ENCODE results near the gene HAX1. TPM values are rescaled to one million over a fixed set of nuclear protein-coding genes. Genes with fewer than 3 reads are reported as not detected.

HAX1 gene
- total RNA-seq, 1 donor from 2014 or later, result 34.7 TPM

DNA sequence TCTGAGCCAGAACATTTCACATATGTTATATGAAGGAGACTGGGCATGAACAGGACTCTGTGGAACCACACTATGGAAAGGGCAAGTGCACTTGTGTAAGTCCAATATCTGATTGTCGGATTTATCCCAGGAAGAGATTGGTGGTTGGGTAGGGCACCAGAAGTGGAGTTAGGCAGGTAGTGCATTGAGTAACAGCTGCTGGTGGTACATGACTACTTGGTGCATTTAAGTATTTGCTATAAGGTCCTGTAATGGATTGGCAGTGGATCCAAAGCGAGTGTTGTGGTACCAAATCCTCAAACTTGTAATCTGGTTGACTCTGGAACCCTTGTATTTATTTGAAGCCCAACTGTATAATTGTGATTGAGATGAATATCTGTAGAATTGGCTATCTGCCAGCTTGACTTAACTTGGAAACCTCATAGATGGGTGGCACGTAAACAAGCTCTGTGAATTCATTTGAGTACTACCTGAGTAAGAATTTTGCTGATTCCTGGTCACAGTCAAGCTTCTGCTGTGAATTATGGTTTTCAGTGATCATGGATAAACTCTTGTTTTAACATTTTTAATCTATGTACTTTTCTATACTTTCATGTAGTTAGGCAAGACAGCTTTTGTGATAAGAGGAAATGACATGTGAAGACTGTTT, 30.6 kb upstream of the HAX1 start:
- H3K36me3 Mint-ChIP-seq, result peaks cover 53% of the 10 kb centered on the region
- no peak for DNase-seq (ENCODE audit: low spot score in 2 of 2, unreplicated experiment in 2 of 2)
- H3K27ac Mint-ChIP-seq, result no peak overlapping the region
- peaks cover 6% of the 10 kb centered on the region for H3K4me1 Mint-ChIP-seq
- H3K9me3 Mint-ChIP-seq, result no peaks in the 10 kb centered on the region
- TF ChIP-seq, protein P1, sequence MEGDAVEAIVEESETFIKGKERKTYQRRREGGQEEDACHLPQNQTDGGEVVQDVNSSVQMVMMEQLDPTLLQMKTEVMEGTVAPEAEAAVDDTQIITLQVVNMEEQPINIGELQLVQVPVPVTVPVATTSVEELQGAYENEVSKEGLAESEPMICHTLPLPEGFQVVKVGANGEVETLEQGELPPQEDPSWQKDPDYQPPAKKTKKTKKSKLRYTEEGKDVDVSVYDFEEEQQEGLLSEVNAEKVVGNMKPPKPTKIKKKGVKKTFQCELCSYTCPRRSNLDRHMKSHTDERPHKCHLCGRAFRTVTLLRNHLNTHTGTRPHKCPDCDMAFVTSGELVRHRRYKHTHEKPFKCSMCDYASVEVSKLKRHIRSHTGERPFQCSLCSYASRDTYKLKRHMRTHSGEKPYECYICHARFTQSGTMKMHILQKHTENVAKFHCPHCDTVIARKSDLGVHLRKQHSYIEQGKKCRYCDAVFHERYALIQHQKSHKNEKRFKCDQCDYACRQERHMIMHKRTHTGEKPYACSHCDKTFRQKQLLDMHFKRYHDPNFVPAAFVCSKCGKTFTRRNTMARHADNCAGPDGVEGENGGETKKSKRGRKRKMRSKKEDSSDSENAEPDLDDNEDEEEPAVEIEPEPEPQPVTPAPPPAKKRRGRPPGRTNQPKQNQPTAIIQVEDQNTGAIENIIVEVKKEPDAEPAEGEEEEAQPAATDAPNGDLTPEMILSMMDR (IDR thresholded peaks at IDR 0.05; ENCODE audit: unreplicated experiment), result no peak
- H3K27me3 Mint-ChIP-seq (ENCODE audit: low read depth), result no peaks in the 10 kb centered on the region
- H3K4me3 Mint-ChIP-seq, result no peak overlapping the region

GRCh38 chr1:154253671-154254070, 18.8 kb upstream of the HAX1 start:
- peaks cover 59% of the 10 kb centered on the region for H3K36me3 Mint-ChIP-seq
- TF ChIP-seq, protein P1 (IDR thresholded peaks at IDR 0.05; ENCODE audit: unreplicated experiment), result no peak
- H3K4me1 Mint-ChIP-seq, result no peaks in the 10 kb centered on the region
- H3K27ac Mint-ChIP-seq, result no peak overlapping the region
- H3K27me3 Mint-ChIP-seq (ENCODE audit: low read depth), result no peaks in the 10 kb centered on the region
- no peak overlapping the region for H3K4me3 Mint-ChIP-seq
- no peaks in the 10 kb centered on the region for H3K9me3 Mint-ChIP-seq
- DNase-seq (ENCODE audit: low spot score in 2 of 2, unreplicated experiment in 2 of 2), result no peak

GRCh38 chr1:154256686-154257085, 15.7 kb upstream of the HAX1 start:
- H3K9me3 Mint-ChIP-seq, result no peaks in the 10 kb centered on the region
- TF ChIP-seq, protein P1 (IDR thresholded peaks at IDR 0.05; ENCODE audit: unreplicated experiment), result no peak
- H3K4me1 Mint-ChIP-seq, result no peaks in the 10 kb centered on the region
- no peak for DNase-seq (ENCODE audit: low spot score in 2 of 2, unreplicated experiment in 2 of 2)
- H3K4me3 Mint-ChIP-seq, result no peak overlapping the region
- peaks cover 57% of the 10 kb centered on the region for H3K36me3 Mint-ChIP-seq
- H3K27me3 Mint-ChIP-seq (ENCODE audit: low read depth), result no peaks in the 10 kb centered on the region
- no peak overlapping the region for H3K27ac Mint-ChIP-seq

- TF ChIP-seq, protein P1 (IDR thresholded peaks at IDR 0.05; ENCODE audit: unreplicated experiment), result no peak
- Mint-ChIP-seq H3K27ac (no peak overlapping the region), H3K9me3 (no peaks in the 10 kb centered on the region), H3K4me1 (no peaks in the 10 kb centered on the region), H3K36me3 (peaks cover 61% of the 10 kb centered on the region), H3K4me3 (no peak overlapping the region), H3K27me3 (ENCODE audit: low read depth) (no peaks in the 10 kb centered on the region)
- DNase-seq (ENCODE audit: low spot score in 2 of 2, unreplicated experiment in 2 of 2), result no peak
Measured at GRCh38 chr1:154258784-154259183, 13.6 kb upstream of the HAX1 start.

GRCh38 chr1:154260127-154260526, 12.3 kb upstream of the HAX1 start:
- no peaks in the 10 kb centered on the region for H3K27me3 Mint-ChIP-seq (ENCODE audit: low read depth)
- H3K9me3 Mint-ChIP-seq, result no peaks in the 10 kb centered on the region
- H3K4me3 Mint-ChIP-seq, result no peak overlapping the region
- H3K36me3 Mint-ChIP-seq, result peaks cover 50% of the 10 kb centered on the region
- H3K4me1 Mint-ChIP-seq, result no peaks in the 10 kb centered on the region
- TF ChIP-seq, protein P1 (IDR thresholded peaks at IDR 0.05; ENCODE audit: unreplicated experiment), result no peak
- no peak for DNase-seq (ENCODE audit: low spot score in 2 of 2, unreplicated experiment in 2 of 2)
- no peak overlapping the region for H3K27ac Mint-ChIP-seq

Data from mesothelial cell of epicardium (in vitro differentiated cells).